NOMO-1 (cell line): ENCODE results near the gene OR2AG1.
A peak's percentile ranks its signal among the peaks of the same experiment; 100 is the strongest.

Experiments used
- DNase-seq, 2 experiments: peaks; one replicate each; lab custom pipeline; 2025; ENCODE audit not compliant: unreplicated experiment in 2 of 2; lab: John Stamatoyannopoulos, UW

Gene OR2AG1

GRCh38 chr11:6782720-6783119, at the start of gene OR2AG1:
TSS of gene OR2AG1 (plus strand) at chr11:6783020. CDS start at chr11:6785038, 2,018 bp downstream.
- DNase-seq: no peak

DNA sequence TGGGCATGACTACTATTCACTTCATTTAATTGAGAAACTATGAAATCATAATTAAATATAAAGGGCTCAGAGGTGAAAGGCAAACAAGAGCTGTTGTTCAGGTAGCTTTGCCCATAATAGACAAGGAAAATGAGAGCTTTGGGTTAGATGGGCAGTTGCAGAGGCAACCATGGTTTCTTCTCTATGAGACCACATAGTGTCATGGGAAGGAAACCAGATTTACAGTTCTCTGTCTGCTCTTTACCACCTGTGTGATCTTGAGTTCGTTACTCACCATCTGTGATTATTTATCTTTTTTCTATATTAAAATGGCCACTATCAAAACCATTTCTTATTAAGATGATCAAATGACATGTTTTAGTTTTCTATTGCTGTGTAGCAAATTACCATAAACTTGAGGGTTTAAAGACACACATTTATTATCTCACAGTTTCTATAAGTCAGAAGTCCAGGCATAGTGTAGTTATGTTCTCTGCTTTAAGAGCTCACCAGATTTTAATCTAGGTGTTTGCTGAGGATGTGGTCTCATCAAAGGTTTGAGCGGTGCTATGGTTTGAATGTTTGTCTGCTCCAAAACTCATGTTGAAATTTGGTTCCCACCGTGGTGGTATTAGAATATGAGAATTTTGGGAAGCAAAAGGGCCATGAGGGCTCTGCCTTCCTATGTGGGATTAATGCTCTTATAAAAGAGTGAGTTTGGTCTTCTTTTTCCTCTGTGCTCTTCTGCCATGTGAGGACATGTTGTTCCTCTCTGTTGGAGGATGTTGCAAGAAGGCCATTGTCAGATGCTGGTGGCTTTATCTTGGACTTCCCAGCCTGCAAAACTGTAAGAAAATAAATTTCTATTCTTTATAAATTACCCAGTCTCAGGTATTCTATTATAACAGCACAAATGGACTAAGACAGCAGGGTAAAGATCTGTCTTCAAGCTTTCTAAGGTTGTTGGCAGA, 49.2 kb upstream of the OR2AG1 start:
- no peak for DNase-seq

- no peak for DNase-seq
Observed at GRCh38 chr11:6734616-6735015, 48.2 kb upstream of the OR2AG1 start.

DNA sequence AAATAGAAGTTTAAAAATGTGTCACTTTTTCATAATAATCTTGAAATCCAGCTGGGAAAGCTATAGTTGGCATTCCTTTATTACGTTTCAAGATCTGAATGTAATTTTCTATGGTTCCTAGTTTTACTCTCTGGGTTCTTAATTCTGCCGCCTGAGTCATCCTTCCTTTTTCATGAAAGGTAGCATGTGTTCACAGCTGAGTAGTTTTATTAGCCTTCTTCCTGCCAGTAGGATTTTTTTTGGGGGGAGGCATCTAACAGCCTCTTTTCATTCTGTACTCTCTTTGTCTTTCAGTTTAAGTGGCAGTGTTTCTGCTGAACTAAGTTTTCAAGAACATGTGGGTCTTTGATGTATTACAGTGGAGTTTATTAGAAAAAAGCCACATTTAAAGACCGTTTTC, 47.5 kb upstream of the OR2AG1 start:
- DNase-seq: peak in 1 of 2 experiments; percentile 25

DNA sequence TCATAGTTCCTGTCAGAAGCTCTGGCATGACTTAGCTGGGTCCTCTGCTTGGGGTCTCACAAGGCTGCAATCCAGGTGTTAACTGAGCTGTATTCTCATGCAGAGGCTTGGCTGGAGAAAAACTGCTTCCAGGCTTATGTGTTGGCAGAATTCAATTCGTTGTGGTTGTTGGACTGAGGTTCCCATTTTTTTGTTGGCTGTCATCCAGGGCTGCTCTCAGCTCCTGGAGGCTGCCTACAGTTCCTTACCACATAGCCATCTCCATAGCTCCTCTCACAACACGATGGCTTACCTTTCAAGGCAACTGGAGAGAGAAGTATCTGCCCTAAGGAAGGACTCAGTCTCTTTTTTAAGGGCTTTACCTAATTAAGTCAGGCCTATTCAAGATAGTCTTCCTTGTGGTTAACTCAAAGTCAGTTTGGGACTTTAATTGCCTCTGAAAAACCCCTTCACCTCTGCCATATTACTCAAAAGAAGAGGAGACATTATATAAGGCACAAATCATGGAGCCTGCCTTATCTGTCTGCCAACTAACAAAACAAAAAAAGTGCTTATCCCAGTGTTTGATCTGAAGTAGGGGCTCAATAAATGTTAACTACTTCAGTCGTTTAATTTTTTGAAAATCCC, 46.2 kb upstream of the OR2AG1 start:
- no peak for DNase-seq

DNA sequence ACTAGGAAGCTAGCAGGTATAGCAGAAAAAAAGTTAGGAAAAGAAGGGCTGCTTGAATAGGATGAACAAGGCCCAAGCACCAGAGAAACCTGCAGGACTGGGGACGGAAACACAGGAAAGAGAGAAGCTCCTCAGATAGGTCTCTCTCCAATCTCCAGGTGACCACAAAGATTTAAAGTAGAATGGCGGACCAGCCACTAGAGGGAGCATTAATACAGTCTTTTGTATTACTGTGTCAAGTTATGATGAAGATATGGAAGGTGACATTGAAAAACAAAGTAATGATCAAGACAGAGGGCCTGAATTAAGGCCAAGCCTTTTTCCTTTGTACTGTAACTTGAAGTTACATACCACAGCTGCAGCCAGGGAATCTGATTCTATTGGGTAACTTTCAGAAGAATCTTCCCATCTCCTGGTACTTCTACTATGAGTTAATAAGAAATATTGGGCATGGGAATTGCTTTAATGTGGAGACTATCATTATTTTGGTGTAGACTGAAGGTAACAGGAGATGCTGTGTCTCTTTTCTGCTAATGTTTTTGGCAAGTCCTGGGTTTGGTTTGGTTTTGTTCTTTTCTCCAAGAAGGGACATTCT, 44.9 kb upstream of the OR2AG1 start:
- DNase-seq: peak; percentile 30 to 72

GRCh38 chr11:6738590-6738989, 44.2 kb upstream of the OR2AG1 start:
- DNase-seq: no peak

GRCh38 chr11:6742260-6742659, 40.6 kb upstream of the OR2AG1 start:
- no peak for DNase-seq

DNA sequence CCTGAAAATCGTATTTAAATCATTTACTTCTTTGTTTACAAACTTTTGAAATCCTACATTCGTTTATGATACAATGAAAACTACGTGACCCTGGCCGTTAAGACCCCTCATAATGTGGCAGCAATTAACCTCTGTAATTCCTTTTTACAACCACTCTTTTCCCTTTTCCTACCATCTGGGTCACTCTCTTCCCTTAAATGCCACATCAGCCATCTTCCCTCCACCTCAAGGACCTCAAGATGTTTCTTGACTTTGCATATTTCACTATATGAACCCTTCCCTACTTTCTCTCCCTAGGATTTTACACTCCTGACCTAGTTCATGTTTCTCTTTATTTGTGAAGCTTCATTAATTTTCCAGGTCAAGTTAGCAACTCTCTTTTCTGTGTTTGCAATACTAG, 37.8 kb upstream of the OR2AG1 start:
- DNase-seq: no peak

GRCh38 chr11:6745465-6746015, 37.3 kb upstream of the OR2AG1 start:
- peak in 1 of 2 experiments; percentile 52 for DNase-seq

DNA sequence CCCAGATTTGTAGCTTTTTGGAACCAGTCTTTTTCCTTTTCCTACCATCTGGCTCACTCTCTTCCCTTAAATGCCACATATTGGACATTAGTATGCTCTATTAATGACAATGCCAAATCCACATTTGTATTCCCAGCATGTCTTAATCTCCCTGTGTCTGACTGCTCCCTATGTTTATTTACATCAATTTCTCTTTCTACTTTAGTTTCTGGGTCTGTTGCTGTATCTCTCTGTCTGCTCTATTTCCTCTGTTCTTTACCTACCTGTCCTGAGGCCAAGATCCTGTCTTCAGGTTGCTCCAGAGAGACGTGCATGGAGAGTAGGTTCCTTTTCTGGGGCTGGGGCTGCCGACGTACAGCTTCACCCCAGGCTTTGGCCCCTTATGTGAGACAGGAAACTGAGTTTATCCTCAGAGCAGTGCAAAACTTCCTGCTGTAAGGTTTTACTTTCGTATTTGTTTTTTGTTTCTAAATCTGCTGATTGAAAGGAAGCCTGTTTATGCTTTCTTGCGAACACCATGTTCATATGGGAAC, 36.7 kb upstream of the OR2AG1 start:
- peak; percentile 23 to 34 for DNase-seq

- DNase-seq: no peak
Observed at GRCh38 chr11:6746626-6747025, 36.2 kb upstream of the OR2AG1 start.

- DNase-seq: no peak
Observed at GRCh38 chr11:6747097-6747668, 35.6 kb upstream of the OR2AG1 start.

- peak in 1 of 2 experiments; percentile 11 for DNase-seq
Observed at GRCh38 chr11:6755303-6755952, 27.4 kb upstream of the OR2AG1 start.

- DNase-seq: no peak
Observed at GRCh38 chr11:6755953-6756347, 26.9 kb upstream of the OR2AG1 start.

DNA sequence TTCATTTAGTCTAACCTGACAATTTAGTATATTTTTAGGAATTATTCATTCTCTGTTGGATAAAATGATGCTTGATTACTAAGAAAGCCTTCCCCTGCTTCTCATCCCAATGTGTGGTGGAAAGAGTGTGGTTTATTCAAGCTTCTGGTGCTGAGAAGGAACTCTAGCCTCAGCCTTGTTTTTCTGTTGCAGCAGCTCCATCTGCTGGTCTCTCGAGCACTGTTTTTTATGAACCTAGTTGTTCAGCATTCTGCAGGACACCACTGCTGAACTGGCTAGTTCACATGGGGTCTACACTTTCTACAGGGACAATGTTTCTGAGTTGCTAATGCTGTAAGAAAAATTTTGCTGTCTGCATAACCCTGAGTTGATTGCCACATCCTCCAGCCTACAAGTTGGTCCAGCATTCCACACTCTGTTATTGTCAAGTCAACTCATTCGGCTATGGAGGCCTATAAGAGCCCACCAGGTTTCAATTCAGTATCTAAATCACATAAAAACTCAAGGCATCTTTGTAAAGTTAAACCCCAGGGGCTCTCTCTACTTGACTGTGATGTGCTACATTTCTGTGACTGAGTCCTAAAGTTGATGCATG, 25.4 kb upstream of the OR2AG1 start:
- peak in 1 of 2 experiments; percentile 63 for DNase-seq

GRCh38 chr11:6771926-6772893, 10.6 kb upstream of the OR2AG1 start, which contains the start of gene OR2AG2:
TSS of gene OR2AG2 (minus strand) at chr11:6771976. CDS start at chr11:6768957, 3,019 bp downstream.
- DNase-seq: peak; percentile 83 to 94

- DNase-seq: peak in 1 of 2 experiments; percentile 54
Observed at GRCh38 chr11:6778518-6778917, 4.3 kb upstream of the OR2AG1 start.
